Raji (cell line): ENCODE results near the gene PIKFYVE.

Experiments used
- POLR2A ChIP-seq: IDR thresholded peaks from 2 replicates; pipeline ENCODE4 v1.6.1; 2011; ENCODE audit warnings: low read depth, low read length, control low read depth; ENCODE audit not compliant: insufficient read depth

The PIKFYVE gene

GRCh38 chr2:208278549-208278948 lies 12.5 kb downstream of the PIKFYVE start:
- TF ChIP-seq POLR2A, result no peak

DNA sequence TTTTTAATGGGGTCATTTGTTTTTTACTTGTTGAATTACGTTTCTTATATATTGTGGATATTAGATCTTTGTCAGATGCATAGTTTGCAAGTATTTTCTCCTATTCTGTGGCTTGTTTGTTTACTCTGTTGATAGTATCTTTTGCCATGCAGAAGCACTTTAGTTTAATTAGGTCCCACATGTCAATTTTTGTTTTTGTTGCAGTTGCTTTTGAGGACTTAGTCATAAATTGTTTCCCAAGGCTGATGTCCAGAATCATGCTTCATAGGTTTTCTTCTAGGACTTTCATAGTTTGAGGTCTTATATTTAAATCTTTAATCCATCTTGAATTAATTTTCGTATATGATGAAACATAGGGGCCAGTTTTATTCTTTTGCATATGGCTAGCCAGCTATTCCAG lies 13.2 kb downstream of the PIKFYVE start:
- no peak for TF ChIP-seq POLR2A

DNA sequence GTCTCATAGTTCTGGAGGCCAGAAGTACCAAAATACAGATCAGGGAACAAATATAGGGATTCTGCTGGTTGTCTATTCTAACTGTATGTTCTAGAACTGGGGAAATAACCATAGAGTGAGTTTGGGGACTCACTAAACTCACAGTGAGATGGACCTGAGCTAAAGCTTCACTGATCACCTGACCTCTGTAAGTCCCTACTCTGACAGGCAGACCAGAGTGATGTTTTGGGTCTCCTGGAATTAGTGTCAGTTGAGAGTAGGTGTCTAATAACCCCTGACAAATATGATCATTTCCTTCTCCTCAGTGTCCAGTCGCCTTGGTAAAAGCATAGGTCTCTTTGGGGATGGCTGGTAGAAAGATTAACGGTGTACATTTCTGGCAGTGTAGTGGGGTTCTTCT lies 14.2 kb downstream of the PIKFYVE start:
- no peak for TF ChIP-seq POLR2A

DNA sequence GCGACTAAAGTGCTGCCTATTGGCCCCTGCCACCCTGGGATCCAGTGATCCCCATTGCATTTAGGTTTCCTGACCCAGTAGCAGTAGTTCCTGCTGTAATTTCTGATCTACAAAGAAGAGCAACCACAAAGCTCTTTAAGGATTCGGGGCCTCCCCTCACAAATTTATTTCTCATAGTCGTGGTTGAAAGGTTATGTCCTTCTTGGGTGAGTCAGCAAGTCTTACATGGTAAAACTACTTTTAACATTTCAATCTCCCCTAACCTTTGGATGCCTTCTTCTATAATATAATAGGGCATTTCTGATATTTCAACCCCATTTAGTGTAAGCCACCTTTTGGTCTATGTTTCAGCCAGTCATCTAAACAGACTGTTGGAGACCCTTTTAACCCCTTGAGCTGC lies 14.9 kb downstream of the PIKFYVE start:
- TF ChIP-seq POLR2A, result no peak

DNA sequence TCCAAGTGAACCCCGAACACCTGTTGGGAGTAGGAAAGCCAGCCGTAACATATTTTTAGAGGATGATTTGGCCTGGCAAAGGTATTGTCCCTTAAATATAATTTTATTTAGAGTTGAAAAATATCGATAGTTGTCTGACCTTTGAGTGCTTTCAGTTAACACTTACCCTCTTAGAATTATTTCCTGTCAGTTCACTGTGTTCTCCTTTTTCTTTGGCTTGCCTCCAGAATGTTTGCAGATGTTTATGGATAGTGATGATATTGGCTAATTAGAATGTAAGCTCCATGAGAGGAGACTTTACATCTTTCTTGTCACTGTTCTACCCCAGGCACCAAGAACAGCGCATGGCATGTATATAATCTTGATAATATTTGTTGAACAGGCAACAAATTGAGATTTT lies 19.8 kb downstream of the PIKFYVE start:
- no peak for TF ChIP-seq POLR2A

DNA sequence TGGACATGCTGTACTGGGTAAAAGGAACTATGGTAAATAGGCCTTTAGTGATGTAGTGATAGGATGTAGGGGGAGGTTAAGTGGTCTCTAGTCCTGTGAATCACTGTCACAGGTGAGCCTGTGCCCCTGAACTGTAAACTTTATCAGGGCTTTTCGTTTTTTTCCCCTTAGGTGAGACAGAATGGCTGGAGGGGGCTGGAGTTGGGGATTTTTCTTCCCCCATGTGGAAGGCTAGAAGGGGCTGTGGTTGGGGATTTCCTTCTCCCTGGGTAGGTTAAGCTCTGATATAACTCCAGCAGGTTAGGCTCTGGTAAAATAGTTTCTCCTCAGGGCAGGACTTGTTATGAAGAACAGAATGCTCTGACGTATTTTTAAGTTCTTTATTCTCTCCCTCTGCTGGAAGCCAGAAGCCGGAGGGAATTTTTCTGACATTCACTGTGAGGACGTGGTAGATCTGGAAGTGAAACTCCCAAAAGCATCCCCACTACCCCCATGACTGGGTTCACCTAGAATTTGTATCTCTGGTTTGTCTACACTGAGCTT lies 28.5 kb downstream of the PIKFYVE start:
- TF ChIP-seq POLR2A, result no peak

DNA sequence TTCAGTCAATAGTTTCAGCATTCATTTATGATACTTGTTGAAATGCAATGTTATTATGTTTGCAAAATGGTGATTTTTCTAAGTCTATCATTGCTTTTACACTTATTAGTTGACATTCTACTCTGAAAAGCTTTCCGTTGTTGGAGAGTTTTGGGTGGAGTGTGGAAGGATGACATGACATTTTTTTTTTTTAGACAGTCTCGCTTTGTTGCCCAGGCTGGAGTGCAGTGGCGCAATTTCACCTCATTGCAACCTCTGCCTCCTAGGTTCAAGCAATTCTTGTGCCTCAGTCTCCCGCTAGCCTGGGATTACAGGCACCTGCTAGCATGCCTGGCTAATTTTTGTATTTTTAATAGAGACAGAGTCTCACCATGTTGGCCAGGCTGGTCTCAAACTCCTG lies 29.8 kb downstream of the PIKFYVE start:
- TF ChIP-seq POLR2A, result no peak

- no peak for TF ChIP-seq POLR2A
Observed at GRCh38 chr2:208296610-208297009, 30.6 kb downstream of the PIKFYVE start.

- no peak for TF ChIP-seq POLR2A
Observed at GRCh38 chr2:208297961-208298360, 31.9 kb downstream of the PIKFYVE start.

DNA sequence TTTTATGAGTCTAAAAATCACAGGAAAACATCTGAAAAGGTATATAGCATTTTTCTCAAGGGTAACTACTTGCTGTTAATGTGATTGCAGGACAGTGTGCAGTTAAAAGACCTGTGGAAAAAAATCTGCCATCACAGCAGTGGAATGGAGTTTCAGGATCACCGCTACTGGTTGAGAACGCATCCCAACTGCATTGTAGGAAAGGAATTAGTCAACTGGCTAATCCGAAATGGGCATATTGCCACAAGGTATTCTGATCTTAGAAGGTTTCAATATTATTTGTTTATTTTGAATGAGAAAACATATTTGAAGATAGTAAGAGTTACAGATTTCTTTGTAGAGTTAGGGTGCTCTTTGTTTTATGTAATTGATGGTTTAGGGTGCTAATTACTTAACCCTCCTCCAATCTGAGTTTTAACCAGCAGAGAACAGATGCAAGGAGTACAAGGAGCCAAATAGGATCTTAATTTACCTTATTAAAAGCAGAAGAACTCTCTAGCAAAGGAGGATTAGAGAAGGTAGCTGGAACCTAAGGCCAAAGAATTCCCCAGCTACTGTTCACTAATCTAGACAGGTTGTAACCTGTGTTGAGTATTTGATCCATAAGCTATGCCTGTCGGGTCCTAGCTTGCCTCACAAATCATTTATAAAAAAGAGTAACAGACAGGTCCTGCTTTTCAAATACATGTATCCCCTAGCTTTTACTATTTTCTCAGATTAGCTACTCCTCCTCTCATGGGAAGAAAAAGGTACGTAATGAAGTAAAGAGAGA lies 35.0 kb downstream of the PIKFYVE start:
- no peak for TF ChIP-seq POLR2A

- no peak for TF ChIP-seq POLR2A
Observed at GRCh38 chr2:208304157-208304556, 38.1 kb downstream of the PIKFYVE start.

- TF ChIP-seq POLR2A, result no peak
Observed at GRCh38 chr2:208304695-208305094, 38.6 kb downstream of the PIKFYVE start.

DNA sequence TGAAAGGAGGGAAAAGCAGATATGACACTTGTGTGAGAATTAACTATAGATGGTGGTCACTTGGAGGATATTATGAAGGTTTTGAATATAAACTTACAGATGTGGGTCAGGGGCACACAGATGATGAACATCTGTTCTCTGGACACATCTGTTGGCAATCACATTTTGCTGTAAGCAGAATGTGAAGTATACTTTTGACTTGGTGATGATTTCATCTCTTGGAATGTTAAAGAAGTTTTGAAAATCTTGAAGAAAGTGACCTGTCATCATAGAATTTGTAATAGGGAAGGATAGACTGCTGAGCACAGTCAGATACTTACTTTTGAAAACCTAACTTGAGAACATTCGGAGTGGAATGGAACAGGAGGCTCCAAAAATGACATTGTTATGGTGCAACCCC lies 40.2 kb downstream of the PIKFYVE start:
- no peak for TF ChIP-seq POLR2A

DNA sequence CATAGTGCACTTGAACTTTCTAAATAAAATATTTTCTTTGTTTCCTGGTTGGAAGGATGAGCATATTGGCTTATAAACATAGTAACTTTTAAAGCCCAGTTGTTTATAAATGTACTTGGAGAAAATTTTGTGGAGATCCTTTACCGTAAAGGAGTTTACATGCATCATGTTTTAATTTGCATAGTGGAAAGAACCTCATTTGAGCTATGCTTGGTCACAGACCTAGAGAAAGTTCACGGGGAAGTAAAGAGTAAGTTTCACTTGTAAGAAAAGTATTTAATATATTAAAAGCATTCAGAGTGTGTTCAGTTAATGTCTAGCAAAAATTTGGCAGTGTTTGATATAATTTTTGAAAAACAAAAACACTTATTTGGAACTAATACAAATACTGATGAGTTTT lies 45.3 kb downstream of the PIKFYVE start:
- no peak for TF ChIP-seq POLR2A

DNA sequence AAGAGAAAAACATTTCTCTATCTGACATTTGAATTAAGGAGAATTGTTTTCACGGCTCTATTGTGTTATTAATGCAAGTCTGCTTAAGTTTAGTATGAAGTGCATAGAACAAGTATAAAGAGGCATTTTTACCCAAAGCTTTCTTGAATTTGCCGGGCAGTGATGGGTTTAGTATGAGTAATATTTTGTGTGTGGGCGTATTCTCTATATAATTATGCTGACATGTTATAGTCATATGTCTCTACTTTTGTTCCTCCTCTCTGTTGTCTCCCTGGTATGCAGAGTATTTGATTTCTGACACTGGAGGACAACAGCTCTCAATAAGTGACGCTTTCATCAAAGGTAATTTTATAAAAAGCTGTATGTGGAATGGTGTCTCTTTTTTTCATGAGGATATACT lies 45.9 kb downstream of the PIKFYVE start:
- no peak for TF ChIP-seq POLR2A

DNA sequence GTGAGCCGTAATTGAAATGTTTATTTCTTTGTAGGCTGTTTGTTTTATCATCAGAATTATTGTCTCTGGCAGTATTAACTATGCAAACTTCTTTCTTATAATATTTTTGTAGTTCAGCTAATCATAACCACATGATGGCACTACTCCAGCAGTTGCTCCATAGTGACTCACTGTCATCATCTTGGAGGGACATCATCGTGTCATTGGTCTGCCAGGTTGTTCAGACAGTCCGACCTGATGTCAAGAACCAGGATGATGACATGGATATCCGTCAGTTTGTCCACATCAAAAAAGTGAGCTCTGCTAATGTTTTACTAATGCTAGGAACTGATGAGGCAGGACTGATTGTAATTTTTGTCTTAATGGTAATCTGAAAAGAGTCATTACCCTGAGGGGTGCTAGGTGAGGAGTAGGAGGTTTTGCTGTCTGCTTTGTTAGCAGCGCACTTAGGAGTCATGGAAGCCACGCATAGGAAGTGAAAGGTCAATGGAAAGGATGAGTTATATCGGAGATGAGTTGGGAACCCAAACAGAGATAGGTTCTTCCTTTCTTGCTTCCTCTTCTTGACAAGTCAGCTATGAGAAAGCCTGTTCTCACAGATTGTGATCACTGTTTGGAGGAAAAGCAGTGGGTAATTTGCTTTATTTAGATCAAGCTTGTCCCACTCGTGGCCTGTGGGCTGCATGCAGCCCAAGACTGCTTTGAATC lies 49.2 kb downstream of the PIKFYVE start:
- TF ChIP-seq POLR2A, result no peak
